ENCODE measurements around the gene SMPDL3A.

Gene SMPDL3A

GRCh38 chr6:122821095-122821494, 32.0 kb downstream of the SMPDL3A start:
- ATAC-seq (ENCODE audit: insufficient read depth, low read depth), result no peak
- no peak for DNase-seq
- Histone ChIP-seq H2AFZ (ENCODE audit: low read depth, low read length) (no peak overlapping the region), H3K9me3 (ENCODE audit: insufficient read depth, low read length, severe bottlenecking) (no peaks in the 10 kb centered on the region), H3K79me2 (ENCODE audit: insufficient read depth, low read length) (no peaks in the 10 kb centered on the region), H3K9ac (ENCODE audit: low read depth, low read length) (no peak overlapping the region), H3K27ac (ENCODE audit: low read length) (no peak overlapping the region), H4K20me1 (ENCODE audit: insufficient read depth, low read length) (no peaks in the 10 kb centered on the region), H3K4me1 (ENCODE audit: insufficient read depth, low read length) (no peaks in the 10 kb centered on the region), H3K4me3 (ENCODE audit: low read depth in 1 of 2, low read length in 2 of 2) (no peak overlapping the region), H3K4me2 (ENCODE audit: insufficient read depth, low read length) (no peak overlapping the region), H3K27me3 (ENCODE audit: insufficient read depth, low read length, poor library complexity) (peaks cover 17% of the 10 kb centered on the region), H3K36me3 (ENCODE audit: insufficient read depth, low read length) (no peaks in the 10 kb centered on the region)
- TF ChIP-seq CTCF (IDR thresholded peaks at IDR 0.05; ENCODE audit: borderline replicate concordance, extremely low read depth, low read length, poor library complexity, severe bottlenecking), result no peak
- no peak for TF ChIP-seq EZH2 (IDR thresholded peaks at IDR 0.05; ENCODE audit: borderline replicate concordance, low read depth, low read length, severe bottlenecking)

GRCh38 chr6:122825163-122825562, 36.1 kb downstream of the SMPDL3A start:
- no peak overlapping the region for H3K27ac ChIP-seq (ENCODE audit: low read length)
- no peak overlapping the region for H3K9ac ChIP-seq (ENCODE audit: low read depth, low read length)
- ATAC-seq (ENCODE audit: insufficient read depth, low read depth), result no peak
- H3K79me2 ChIP-seq (ENCODE audit: insufficient read depth, low read length), result no peaks in the 10 kb centered on the region
- no peaks in the 10 kb centered on the region for H4K20me1 ChIP-seq (ENCODE audit: insufficient read depth, low read length)
- no peak overlapping the region for H3K4me2 ChIP-seq (ENCODE audit: insufficient read depth, low read length)
- no peaks in the 10 kb centered on the region for H3K4me1 ChIP-seq (ENCODE audit: insufficient read depth, low read length)
- H2AFZ ChIP-seq (ENCODE audit: low read depth, low read length), result no peak overlapping the region
- peaks cover 12% of the 10 kb centered on the region for H3K27me3 ChIP-seq (ENCODE audit: insufficient read depth, low read length, poor library complexity)
- DNase-seq, result no peak
- TF ChIP-seq EZH2 (IDR thresholded peaks at IDR 0.05; ENCODE audit: borderline replicate concordance, low read depth, low read length, severe bottlenecking), result no peak
- no peak for TF ChIP-seq CTCF (IDR thresholded peaks at IDR 0.05; ENCODE audit: borderline replicate concordance, extremely low read depth, low read length, poor library complexity, severe bottlenecking)
- no peaks in the 10 kb centered on the region for H3K36me3 ChIP-seq (ENCODE audit: insufficient read depth, low read length)
- H3K9me3 ChIP-seq (ENCODE audit: insufficient read depth, low read length, severe bottlenecking), result no peaks in the 10 kb centered on the region
- no peak overlapping the region for H3K4me3 ChIP-seq (ENCODE audit: low read depth in 1 of 2, low read length in 2 of 2)

GRCh38 chr6:122829456-122829855, 40.4 kb downstream of the SMPDL3A start:
- Histone ChIP-seq H3K9ac (ENCODE audit: low read depth, low read length) (no peak overlapping the region), H3K4me3 (ENCODE audit: low read depth in 1 of 2, low read length in 2 of 2) (no peak overlapping the region), H3K36me3 (ENCODE audit: insufficient read depth, low read length) (no peaks in the 10 kb centered on the region), H3K9me3 (ENCODE audit: insufficient read depth, low read length, severe bottlenecking) (no peaks in the 10 kb centered on the region), H2AFZ (ENCODE audit: low read depth, low read length) (no peak overlapping the region), H3K27me3 (ENCODE audit: insufficient read depth, low read length, poor library complexity) (no peaks in the 10 kb centered on the region), H3K27ac (ENCODE audit: low read length) (no peak overlapping the region), H3K4me2 (ENCODE audit: insufficient read depth, low read length) (no peak overlapping the region), H3K79me2 (ENCODE audit: insufficient read depth, low read length) (no peaks in the 10 kb centered on the region), H3K4me1 (ENCODE audit: insufficient read depth, low read length) (no peaks in the 10 kb centered on the region), H4K20me1 (ENCODE audit: insufficient read depth, low read length) (no peaks in the 10 kb centered on the region)
- ATAC-seq (ENCODE audit: insufficient read depth, low read depth) (no peak), DNase-seq (no peak)
- TF ChIP-seq CTCF (IDR thresholded peaks at IDR 0.05; ENCODE audit: borderline replicate concordance, extremely low read depth, low read length, poor library complexity, severe bottlenecking) (no peak), EZH2 (IDR thresholded peaks at IDR 0.05; ENCODE audit: borderline replicate concordance, low read depth, low read length, severe bottlenecking) (no peak)

- Histone ChIP-seq H4K20me1 (ENCODE audit: insufficient read depth, low read length) (no peaks in the 10 kb centered on the region), H3K4me1 (ENCODE audit: insufficient read depth, low read length) (no peaks in the 10 kb centered on the region), H3K4me2 (ENCODE audit: insufficient read depth, low read length) (no peak overlapping the region), H3K79me2 (ENCODE audit: insufficient read depth, low read length) (no peaks in the 10 kb centered on the region), H3K9me3 (ENCODE audit: insufficient read depth, low read length, severe bottlenecking) (no peaks in the 10 kb centered on the region), H3K27ac (ENCODE audit: low read length) (no peak overlapping the region), H3K27me3 (ENCODE audit: insufficient read depth, low read length, poor library complexity) (no peaks in the 10 kb centered on the region), H3K9ac (ENCODE audit: low read depth, low read length) (no peak overlapping the region), H2AFZ (ENCODE audit: low read depth, low read length) (no peak overlapping the region), H3K36me3 (ENCODE audit: insufficient read depth, low read length) (no peaks in the 10 kb centered on the region), H3K4me3 (ENCODE audit: low read depth in 1 of 2, low read length in 2 of 2) (no peak overlapping the region)
- TF ChIP-seq EZH2 (IDR thresholded peaks at IDR 0.05; ENCODE audit: borderline replicate concordance, low read depth, low read length, severe bottlenecking), result no peak
- no peak for TF ChIP-seq CTCF (IDR thresholded peaks at IDR 0.05; ENCODE audit: borderline replicate concordance, extremely low read depth, low read length, poor library complexity, severe bottlenecking)
- ATAC-seq (ENCODE audit: insufficient read depth, low read depth) (no peak), DNase-seq (no peak)
Measured at GRCh38 chr6:122831511-122831910, 42.5 kb downstream of the SMPDL3A start.

Data from DND-41 (cell line).